Pancreas (tissue), 10 donors: ENCODE measurements around the gene ANKRD44. TPM values are rescaled to one million over a fixed set of nuclear protein-coding genes. Genes with fewer than 3 reads are reported as not detected.
A peak's percentile ranks its signal among the peaks of the same experiment; 100 is the strongest.

Source experiments
- ATAC-seq, 4 donors: fragments of 200-7000 bp; cut with Tn5 transposase; one replicate each; pipeline versions ENCODE4 v1.8.0 to v1.9.1; 2020; ENCODE audit warnings: mild to moderate bottlenecking in 4 of 4, moderate library complexity in 4 of 4
- DNase-seq, 6 donors: peaks; one replicate each; pipeline ENCODE4 v3.0.0-alpha.2; 2020
- FAIRE-seq: peaks from 2 replicates; lab custom pipeline; 2012; peaks lifted over from hg19 to GRCh38; lab: Jason Lieb, UNC
- H3K27ac ChIP-seq, 4 donors: fragments of 200-600 bp; sonication (generic); 1 replicate in 3 of 4; 2 replicates in 1 of 4; pipeline versions ENCODE4 v1.5.0 to v1.8.0; 2020
- H3K27me3 ChIP-seq, 4 donors: fragments of 200-600 bp; one replicate each; pipeline ENCODE4 v1.8.0; 2021
- H3K36me3 ChIP-seq, 3 donors: fragments of 200-600 bp; sonication (generic) in 1 of 3; one replicate each; pipeline versions ENCODE4 v1.5.0 to v1.8.0; 2020 to 2021
- H3K4me1 ChIP-seq, 3 donors: fragments of 200-600 bp; one replicate each; pipeline ENCODE4 v1.8.0; 2021
- H3K4me3 ChIP-seq, 4 donors: fragments of 200-600 bp; sonication (generic) in 2 of 4; one replicate each; pipeline versions ENCODE4 v1.5.0 to v1.8.0; 2020 to 2021
- H3K9me3 ChIP-seq, 4 donors: fragments of 200-600 bp; one replicate each; pipeline ENCODE4 v1.8.0; 2021
- WGBS, 2 donors: extraction: QIAGEN DNeasy Blood & Tissue Kit; methylation state at CpG; one replicate each; pipeline ENCODE4 v1.1.7; 2013; 5-methylcytosine and 5-hydroxymethylcytosine counted together
- intact Hi-C, 3 donors: fragments of 100-400 bp; cut with DNase I; formaldehyde crosslinking; loops; one replicate each; pipeline versions ENCODE4 v1.11.1 to v1.14.2; 2022
- polyA plus RNA-seq, 2 donors: library from polyadenylated mRNA; stranded (reverse); fragments of 200-250 nt; gene quantifications; one replicate each; pipeline ENCODE4 v1.2.3, GENCODE V29; 2013
- total RNA-seq, 6 donors: library from RNA; stranded (reverse); fragmentation: NEBNext Ultra II Directional in 4 of 6; extraction: Animal tissue kit (Norgen Biotek cat#: 25700) in 4 of 6; gene quantifications; one replicate each; pipeline versions ENCODE4 v1.2.1 to v1.2.4, GENCODE V29; 2021 to 2023
- TF ChIP-seq, protein P1 (sequence below), 4 donors: fragments of 200-600 bp; sonication (generic) in 3 of 4; IDR thresholded peaks; one replicate each; pipeline versions ENCODE4 v1.5.0 to v1.8.0; 2021; ENCODE audit warnings: antibody characterized with exemption in 4 of 4
- donor health status: healthy with polysubstance abuse.
- donor health status: DM: no; HTN: no; CAD: no; lungs with moderate emphysema.
- donor health status: DM: no; HTN: no; CAD: no.
- donor health status: control.
- donor health status: control.
- donor health status: Bipolar disorder and iron deficiency.
- donor health status: DM: yes; HTN: yes; CAD: no.
- donor health status: DM: no; HTN: no; CAD: no.
- donor health status: DM: no; HTN: no; CAD: no.
- donor health status: DM: yes; HTN: yes; CAD: no.

The ANKRD44 gene
- total and polyA plus RNA-seq, 8 donors, result 1.9 to 12.5 (median 7.7) TPM

DNA sequence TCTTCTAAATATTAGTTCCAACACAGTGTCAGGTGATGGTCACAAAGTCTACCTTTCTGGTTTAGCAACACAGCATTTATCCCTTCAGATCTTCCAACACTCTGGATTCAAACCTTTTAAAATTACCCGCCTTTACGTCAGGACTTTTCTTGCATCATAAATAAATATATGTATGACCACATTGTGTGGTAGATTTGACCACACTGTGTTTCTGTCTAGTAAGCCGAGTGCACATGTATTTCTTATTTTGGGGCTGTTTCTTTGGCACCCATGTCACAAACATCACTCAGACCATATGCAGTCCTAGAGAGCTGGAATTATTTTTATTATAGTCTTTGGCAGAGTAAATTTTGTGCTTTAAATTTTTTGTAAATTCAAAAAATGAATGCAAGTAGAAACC lies 172.1 kb downstream of the ANKRD44 start:
- ATAC-seq, result no peak
- intact Hi-C loops, result no loop called here
- 95 to 96% methylated on average over 3 of the region's 3 CpGs for WGBS, 2 donors
- Histone ChIP-seq H3K4me3 (no peak overlapping the region), H3K36me3 (no peaks in the 10 kb centered on the region), H3K4me1 (peaks cover 0 to 10% (median 0%) of the 10 kb centered on the region in 3 donors), H3K9me3 (no peaks in the 10 kb centered on the region), H3K27ac (no peak overlapping the region), H3K27me3 (no peaks in the 10 kb centered on the region)
- no peak for FAIRE-seq
- TF ChIP-seq, protein P1, sequence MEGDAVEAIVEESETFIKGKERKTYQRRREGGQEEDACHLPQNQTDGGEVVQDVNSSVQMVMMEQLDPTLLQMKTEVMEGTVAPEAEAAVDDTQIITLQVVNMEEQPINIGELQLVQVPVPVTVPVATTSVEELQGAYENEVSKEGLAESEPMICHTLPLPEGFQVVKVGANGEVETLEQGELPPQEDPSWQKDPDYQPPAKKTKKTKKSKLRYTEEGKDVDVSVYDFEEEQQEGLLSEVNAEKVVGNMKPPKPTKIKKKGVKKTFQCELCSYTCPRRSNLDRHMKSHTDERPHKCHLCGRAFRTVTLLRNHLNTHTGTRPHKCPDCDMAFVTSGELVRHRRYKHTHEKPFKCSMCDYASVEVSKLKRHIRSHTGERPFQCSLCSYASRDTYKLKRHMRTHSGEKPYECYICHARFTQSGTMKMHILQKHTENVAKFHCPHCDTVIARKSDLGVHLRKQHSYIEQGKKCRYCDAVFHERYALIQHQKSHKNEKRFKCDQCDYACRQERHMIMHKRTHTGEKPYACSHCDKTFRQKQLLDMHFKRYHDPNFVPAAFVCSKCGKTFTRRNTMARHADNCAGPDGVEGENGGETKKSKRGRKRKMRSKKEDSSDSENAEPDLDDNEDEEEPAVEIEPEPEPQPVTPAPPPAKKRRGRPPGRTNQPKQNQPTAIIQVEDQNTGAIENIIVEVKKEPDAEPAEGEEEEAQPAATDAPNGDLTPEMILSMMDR (IDR thresholded peaks at IDR 0.05), result no peak
- no peak for DNase-seq

DNA sequence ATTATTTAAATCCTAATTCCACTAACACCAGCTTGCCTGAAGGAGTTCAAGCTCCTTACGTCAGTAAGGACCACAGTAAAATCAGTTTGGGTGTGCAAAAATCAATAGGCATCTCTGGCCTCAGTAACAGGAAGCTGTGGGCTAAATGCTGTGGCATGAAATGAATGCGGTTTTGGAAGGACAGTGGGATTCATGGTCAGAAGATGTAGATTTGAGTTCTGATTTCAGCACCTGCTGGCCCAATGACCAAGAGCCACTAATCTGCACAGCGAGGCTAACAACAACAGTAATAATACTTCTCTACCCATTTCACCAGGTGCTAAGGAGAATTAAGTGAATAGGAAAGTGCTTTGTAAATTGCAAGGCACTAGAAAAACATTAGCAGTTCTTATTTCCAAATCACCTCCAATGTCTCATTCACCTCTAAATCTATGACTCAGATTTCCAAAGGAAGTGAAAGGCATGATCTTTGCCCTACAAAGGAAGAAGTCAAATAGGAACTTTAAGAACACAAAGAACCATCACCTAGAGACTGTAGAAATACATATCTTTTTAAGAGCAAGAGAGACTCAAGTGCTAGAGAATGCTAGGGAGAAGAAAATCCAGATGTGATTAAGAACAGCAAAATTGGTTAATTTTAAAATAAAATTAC lies 172.6 kb downstream of the ANKRD44 start:
- ATAC-seq (no peak), DNase-seq (no peak), FAIRE-seq (no peak)
- WGBS, 2 donors, result 53 to 55% methylated on average over 3 of the region's 3 CpGs
- Histone ChIP-seq H3K9me3 (no peaks in the 10 kb centered on the region), H3K4me1 (peaks cover 0 to 10% (median 0%) of the 10 kb centered on the region in 3 donors), H3K36me3 (no peaks in the 10 kb centered on the region), H3K27ac (no peak overlapping the region), H3K4me3 (no peak overlapping the region), H3K27me3 (no peaks in the 10 kb centered on the region)
- TF ChIP-seq, protein P1 (IDR thresholded peaks at IDR 0.05), result no peak
- intact Hi-C loops, result no loop called here

DNA sequence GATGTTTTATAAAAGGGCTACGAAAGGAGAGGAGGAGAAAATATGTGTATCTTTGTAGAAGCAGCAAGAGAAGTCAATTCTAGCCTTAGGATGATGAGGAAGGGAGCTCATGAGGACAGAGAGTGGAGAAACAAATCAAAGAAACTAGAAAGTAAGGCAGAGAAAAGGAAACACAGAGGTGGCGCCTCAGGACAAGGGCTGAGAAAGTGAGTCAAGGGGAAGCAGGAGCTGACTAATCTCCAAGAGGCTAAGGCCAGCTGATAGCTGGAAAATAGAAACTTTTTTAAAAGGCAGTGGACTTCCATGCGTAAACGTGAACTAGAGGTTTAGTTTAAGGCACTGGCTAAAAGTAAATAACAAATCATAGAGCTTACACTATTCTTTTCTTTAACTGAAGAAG lies 173.3 kb downstream of the ANKRD44 start:
- no peak for ATAC-seq
- no peak overlapping the region for H3K27ac ChIP-seq
- intact Hi-C loops, result no loop called here

DNA sequence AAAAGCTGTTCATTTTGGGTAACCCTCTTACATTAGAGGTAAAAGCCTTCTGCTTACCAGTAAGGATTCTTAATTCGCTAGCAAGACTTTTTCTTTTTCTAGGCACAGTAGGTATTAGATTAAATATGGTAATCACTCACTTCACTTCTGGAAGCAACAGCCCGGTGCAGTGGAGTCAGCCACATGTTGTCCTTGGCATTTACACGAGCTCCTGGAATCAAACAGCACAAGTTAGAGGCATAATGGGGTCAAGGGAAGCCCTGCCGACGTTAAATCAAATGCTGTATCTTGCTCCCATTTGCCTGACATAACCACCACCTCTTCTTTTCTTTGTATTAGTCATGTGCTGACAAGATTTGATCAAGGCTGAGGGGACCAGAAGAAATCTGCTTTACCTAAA lies 174.1 kb downstream of the ANKRD44 start:
- Histone ChIP-seq H3K27ac (no peak overlapping the region), H3K9me3 (no peaks in the 10 kb centered on the region), H3K4me3 (no peak overlapping the region), H3K4me1 (peaks cover 0 to 10% (median 0%) of the 10 kb centered on the region in 3 donors), H3K27me3 (no peaks in the 10 kb centered on the region), H3K36me3 (no peaks in the 10 kb centered on the region)
- FAIRE-seq (no peak), DNase-seq (no peak), ATAC-seq (peak in 1 of 4 donors; percentile 46)
- 37 to 40% methylated on average over 5 of the region's 5 CpGs for WGBS, 2 donors
- TF ChIP-seq, protein P1 (IDR thresholded peaks at IDR 0.05), result no peak
- intact Hi-C loops, result no loop called here

More for the DNA sequence above, 173.3 kb downstream of the ANKRD44 start:
- Histone ChIP-seq H3K4me1 (peaks cover 0 to 10% (median 0%) of the 10 kb centered on the region in 3 donors), H3K36me3 (no peaks in the 10 kb centered on the region), H3K4me3 (no peak overlapping the region), H3K27me3 (no peaks in the 10 kb centered on the region), H3K9me3 (no peaks in the 10 kb centered on the region)
- FAIRE-seq, result no peak
- 76 to 83% methylated on average over 4 of the region's 4 CpGs for WGBS, 2 donors
- no peak for DNase-seq
- TF ChIP-seq, protein P1 (IDR thresholded peaks at IDR 0.05), result no peak

DNA sequence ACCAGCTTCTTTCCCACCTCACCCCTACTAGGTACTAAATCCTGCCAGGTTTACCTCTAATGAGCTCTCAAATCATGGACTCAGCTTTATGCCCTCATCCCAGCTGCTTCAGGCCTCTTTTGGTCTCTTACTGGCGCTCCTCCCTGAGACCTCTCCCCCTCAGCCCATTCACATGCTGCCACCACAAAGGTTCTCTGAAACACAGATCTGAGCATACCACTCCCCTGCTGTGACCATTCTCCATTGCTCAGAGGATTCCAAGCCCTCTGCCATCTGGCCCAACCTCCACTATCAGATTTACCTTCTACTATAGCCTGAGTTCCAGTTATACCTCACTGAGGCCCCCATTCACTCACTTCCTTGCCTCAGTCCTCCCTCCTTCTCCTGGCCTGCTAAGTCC lies 174.8 kb downstream of the ANKRD44 start:
- TF ChIP-seq, protein P1 (IDR thresholded peaks at IDR 0.05), result no peak
- intact Hi-C loops, result no loop called here
- FAIRE-seq (no peak), DNase-seq (no peak), ATAC-seq (no peak)
- Histone ChIP-seq H3K4me1 (peaks cover 0 to 10% (median 0%) of the 10 kb centered on the region in 3 donors), H3K9me3 (no peaks in the 10 kb centered on the region), H3K27ac (no peak overlapping the region), H3K4me3 (no peak overlapping the region), H3K27me3 (no peaks in the 10 kb centered on the region), H3K36me3 (no peaks in the 10 kb centered on the region)
- 99 to 100% methylated on average over 1 of the region's 1 CpG for WGBS, 2 donors
